ENCODE results near the gene TMEM63C.

DNA sequence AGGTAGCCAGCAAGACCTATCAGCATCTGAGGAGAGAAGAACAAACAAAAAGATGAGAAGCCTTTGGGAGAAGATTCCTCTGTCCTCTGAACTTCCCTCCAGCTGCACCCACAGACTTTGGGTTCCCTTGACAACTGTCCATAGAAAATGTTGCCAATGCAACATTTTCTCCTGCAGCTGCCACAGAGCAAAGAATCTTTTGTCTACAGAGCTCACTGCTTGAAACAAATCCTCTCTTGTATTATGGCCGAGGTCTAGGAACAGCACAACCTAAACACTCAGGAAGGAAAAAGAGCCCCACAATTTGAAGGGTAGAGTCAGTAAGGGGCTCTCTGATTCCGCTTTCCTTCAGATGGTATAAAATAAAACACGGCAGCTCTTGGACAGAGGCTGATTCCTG is 124.8 kb downstream of the TMEM63C start:
- TF ChIP-seq, protein P1, sequence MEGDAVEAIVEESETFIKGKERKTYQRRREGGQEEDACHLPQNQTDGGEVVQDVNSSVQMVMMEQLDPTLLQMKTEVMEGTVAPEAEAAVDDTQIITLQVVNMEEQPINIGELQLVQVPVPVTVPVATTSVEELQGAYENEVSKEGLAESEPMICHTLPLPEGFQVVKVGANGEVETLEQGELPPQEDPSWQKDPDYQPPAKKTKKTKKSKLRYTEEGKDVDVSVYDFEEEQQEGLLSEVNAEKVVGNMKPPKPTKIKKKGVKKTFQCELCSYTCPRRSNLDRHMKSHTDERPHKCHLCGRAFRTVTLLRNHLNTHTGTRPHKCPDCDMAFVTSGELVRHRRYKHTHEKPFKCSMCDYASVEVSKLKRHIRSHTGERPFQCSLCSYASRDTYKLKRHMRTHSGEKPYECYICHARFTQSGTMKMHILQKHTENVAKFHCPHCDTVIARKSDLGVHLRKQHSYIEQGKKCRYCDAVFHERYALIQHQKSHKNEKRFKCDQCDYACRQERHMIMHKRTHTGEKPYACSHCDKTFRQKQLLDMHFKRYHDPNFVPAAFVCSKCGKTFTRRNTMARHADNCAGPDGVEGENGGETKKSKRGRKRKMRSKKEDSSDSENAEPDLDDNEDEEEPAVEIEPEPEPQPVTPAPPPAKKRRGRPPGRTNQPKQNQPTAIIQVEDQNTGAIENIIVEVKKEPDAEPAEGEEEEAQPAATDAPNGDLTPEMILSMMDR (conservative IDR thresholded peaks at IDR 0.05; ENCODE audit: low read length), result no peak
- no peak for TF ChIP-seq EZH2phosphoT487 (IDR thresholded peaks at IDR 0.05; ENCODE audit: borderline replicate concordance)
